GM12878 (cell line): ENCODE measurements around the gene CFAP410. TPM values are rescaled to one million over a fixed set of nuclear protein-coding genes. Genes with fewer than 3 reads are reported as not detected.

ENCODE experiments used
- ATAC-seq: fragments of 200-7000 bp; cut with Tn5 transposase; 3 replicates; pipeline ENCODE4 v1.9.1; 2020; ENCODE audit warnings: mild to moderate bottlenecking, moderate library complexity
- BruUV-seq: library from RNA; stranded (reverse); fragments of 400-500 nt; replicated peaks from 2 replicates; lab custom pipeline; 2021; lab: Mats Ljungman, UMichigan
- CTCF ChIA-PET: fragments of 300-600 bp; sonication (Branson Sonifier 250); formaldehyde crosslinking; extraction: SDS; loops from one replicate; lab custom pipeline; 2021; ENCODE audit warnings: inconsistent platforms; lab: Yijun Ruan, JAX
- POLR2A ChIA-PET: fragments of 350-600 bp; formaldehyde crosslinking; extraction: SDS; loops from one replicate; lab custom pipeline; 2021; ENCODE audit warnings: inconsistent platforms; lab: Charles Lee
- RAD21 ChIA-PET: fragments of 300-600 bp; sonication (Branson Sonifier 250); formaldehyde crosslinking; loops from one replicate; lab custom pipeline; 2023; ENCODE audit warnings: antibody characterized with exemption; ENCODE audit not compliant: unreplicated experiment; lab: Charles Lee
- SMC1A ChIA-PET: fragments of 300-600 bp; sonication (Branson Sonifier 250); formaldehyde crosslinking; loops from one replicate; lab custom pipeline; 2023; ENCODE audit not compliant: unreplicated experiment, uncharacterized antibody; lab: Charles Lee
- DNase-seq: peaks from one replicate; pipeline ENCODE4 v3.0.0-alpha.2; 2011; ENCODE audit warnings: low read depth, low spot score
- FAIRE-seq: peaks from 3 replicates; lab custom pipeline; 2011; peaks lifted over from hg19 to GRCh38; lab: Jason Lieb, UNC
- H2AFZ ChIP-seq: 2 replicates; pipeline ENCODE4 v1.6.0; 2011; ENCODE audit warnings: low read depth, low read length, control low read depth; ENCODE audit not compliant: control insufficient read depth
- H3K27ac ChIP-seq: 2 replicates; pipeline ENCODE4 v1.5.1; 2011; ENCODE audit warnings: control low read depth; ENCODE audit not compliant: control insufficient read depth, insufficient read depth
- H3K27me3 ChIP-seq, 2 experiments: replicated peaks in 1 of 2; 2 replicates each; pipeline versions ENCODE4 v1.6.0 to v1.6.1; 2011; ENCODE audit warnings: low read length in 1 of 2; ENCODE audit not compliant: control insufficient read depth in 2 of 2, insufficient read depth in 2 of 2
- H3K36me3 ChIP-seq, 2 experiments: 2 replicates each; pipeline ENCODE4 v1.5.1; 2011; ENCODE audit warnings: low read length in 1 of 2; ENCODE audit not compliant: control insufficient read depth in 2 of 2, insufficient read depth in 2 of 2
- H3K4me1 ChIP-seq: 2 replicates; pipeline ENCODE4 v1.6.1; 2011; ENCODE audit warnings: mild to moderate bottlenecking, low read length, moderate library complexity, mixed read lengths; ENCODE audit not compliant: control insufficient read depth, insufficient read depth
- H3K4me2 ChIP-seq: 2 replicates; pipeline ENCODE4 v1.6.0; 2011; ENCODE audit warnings: control low read depth; ENCODE audit not compliant: control insufficient read depth, insufficient read depth
- H3K4me3 ChIP-seq: fragments of 200-600 bp; sonication (generic); 2 replicates; pipeline ENCODE4 v1.5.1; 2016
- H3K79me2 ChIP-seq: 2 replicates; pipeline ENCODE4 v1.6.0; 2011; ENCODE audit warnings: low read length; ENCODE audit not compliant: control insufficient read depth, insufficient read depth
- H3K9ac ChIP-seq: 2 replicates; pipeline ENCODE4 v1.8.0; 2011; ENCODE audit warnings: low read length, control low read depth, mixed read lengths; ENCODE audit not compliant: control insufficient read depth, insufficient read depth
- H3K9me3 ChIP-seq: replicated peaks from 3 replicates; pipeline ENCODE4 v1.5.1; 2011; ENCODE audit warnings: mild to moderate bottlenecking, low read length; ENCODE audit not compliant: control insufficient read depth, insufficient read depth
- H4K20me1 ChIP-seq: 2 replicates; pipeline ENCODE4 v1.6.0; 2011; ENCODE audit not compliant: control insufficient read depth, insufficient read depth
- CBX3 ChIP-seq: fragments of 200-600 bp; sonication (generic); IDR thresholded peaks from 2 replicates; pipeline ENCODE4 v1.6.1; 2016; ENCODE audit warnings: low read depth, borderline replicate concordance
- EGR1 ChIP-seq, 2 experiments: IDR thresholded peaks; 1 replicate in 1 of 2; 2 replicates in 1 of 2; pipeline ENCODE4 v1.6.1; 2011 to 2012; ENCODE audit warnings: low read depth in 2 of 2, low read length in 2 of 2, borderline replicate concordance in 1 of 2, mild to moderate bottlenecking in 1 of 2, moderate library complexity in 1 of 2
- GABPA ChIP-seq: IDR thresholded peaks from 2 replicates; pipeline ENCODE4 v1.6.1; 2014; ENCODE audit warnings: antibody characterized with exemption, low read depth, mild to moderate bottlenecking, inconsistent platforms
- HDAC6 ChIP-seq: fragments of 200-600 bp; sonication (generic); IDR thresholded peaks from one replicate; pipeline ENCODE4 v1.8.0; 2017; ENCODE audit warnings: antibody characterized with exemption; ENCODE audit not compliant: unreplicated experiment
- KLF5 ChIP-seq: fragments of 450-650 bp; IDR thresholded peaks from 2 replicates; pipeline ENCODE4 v1.6.1; 2014; ENCODE audit warnings: mild to moderate bottlenecking; ENCODE audit not compliant: partially characterized antibody
- MYC ChIP-seq: IDR thresholded peaks from 2 replicates; pipeline ENCODE4 v1.6.1; 2011; ENCODE audit warnings: mild to moderate bottlenecking, low read length, moderate library complexity, inconsistent platforms; ENCODE audit not compliant: insufficient read depth, insufficient replicate concordance, insufficient read length, severe bottlenecking
- NFXL1 ChIP-seq: fragments of 450-650 bp; IDR thresholded peaks from 2 replicates; pipeline ENCODE4 v1.6.1; 2017; ENCODE audit warnings: antibody characterized with exemption, mild to moderate bottlenecking, borderline replicate concordance
- NR2C1 ChIP-seq: fragments of 450-650 bp; IDR thresholded peaks from 2 replicates; pipeline ENCODE4 v1.6.1; 2017; ENCODE audit warnings: antibody characterized with exemption, mild to moderate bottlenecking, moderate library complexity
- NR2F1 ChIP-seq: fragments of 450-650 bp; conservative IDR thresholded peaks from 2 replicates; pipeline ENCODE4 v1.6.1; 2017; ENCODE audit warnings: mild to moderate bottlenecking
- RAD21 ChIP-seq: IDR thresholded peaks from 2 replicates; pipeline ENCODE4 v1.6.1; 2011; ENCODE audit warnings: mild to moderate bottlenecking, low read depth, low read length, moderate library complexity; ENCODE audit not compliant: insufficient read depth
- SMAD1 ChIP-seq: fragments of 450-650 bp; IDR thresholded peaks from 2 replicates; pipeline ENCODE4 v1.6.1; 2018; ENCODE audit warnings: mild to moderate bottlenecking, low read depth; ENCODE audit not compliant: partially characterized antibody
- SREBF2 ChIP-seq: IDR thresholded peaks from 2 replicates; pipeline ENCODE4 v1.6.1; 2012; ENCODE audit warnings: mild to moderate bottlenecking, low read length
- STAT3 ChIP-seq: IDR thresholded peaks from 2 replicates; pipeline ENCODE4 v1.6.1; 2011; ENCODE audit warnings: low read depth, low read length, improper control_type of control experiment
- ZNF217 ChIP-seq: fragments of 450-650 bp; IDR thresholded peaks from 2 replicates; pipeline ENCODE4 v1.6.1; 2017; ENCODE audit warnings: antibody characterized with exemption, mild to moderate bottlenecking
- ZNF274 ChIP-seq: IDR thresholded peaks from one replicate; pipeline ENCODE4 v1.8.0; 2011; ENCODE audit not compliant: insufficient read length, insufficient read depth
- ZZZ3 ChIP-seq: IDR thresholded peaks from 2 replicates; pipeline ENCODE4 v1.6.1; 2011; ENCODE audit warnings: low read depth; ENCODE audit not compliant: control insufficient read depth, insufficient read length
- WGBS: methylation state at CpG from one replicate; pipeline ENCODE4 v1.1.6; 2016; ENCODE audit warnings: low lambda C conversion rate; ENCODE audit not compliant: insufficient replicate concordance, insufficient coverage; ENCODE audit errors: missing lambda C conversion rate; 5-methylcytosine and 5-hydroxymethylcytosine counted together
- in situ Hi-C: fragments of 300-500 bp; cut with MboI; formaldehyde crosslinking; loops from 9 replicates; pipeline ENCODE4 v1.14.3; 2018; ENCODE audit warnings: mixed read lengths
- intact Hi-C: fragments of 100-400 bp; cut with micrococcal nuclease; formaldehyde crosslinking; loops from one replicate; pipeline ENCODE4 v1.14.2; 2022; ENCODE audit not compliant: unreplicated experiment
- polyA plus RNA-seq, 11 experiments: library from polyadenylated mRNA; depleted of rRNA in 4 of 11; unstranded in 6 of 11; stranded (reverse) in 5 of 11; fragments of >200 nt; fragmentation: Nextera tagmentation in 4 of 11; fragmentation: Illumina TruSeq in 1 of 11; extraction: Ambion mirVana in 4 of 11; extraction: Trizol in 1 of 11; gene quantifications; 1 replicate in 1 of 11; 2 replicates in 10 of 11; pipeline versions ENCODE4 v1.2.1 to v1.2.3, GENCODE V29; 2011 to 2016; ENCODE audit warnings: inconsistent platforms in 2 of 11, missing spikeins in 2 of 11, low read depth in 1 of 11
- total RNA-seq, 4 experiments: library from RNA; depleted of rRNA in 3 of 4; stranded (reverse); fragments of >200 nt in 3 of 4; fragmentation: Illumina TruSeq in 1 of 4; extraction: Trizol in 1 of 4; gene quantifications; 2 replicates each; pipeline versions ENCODE4 v1.2.1 to v1.2.3, GENCODE V29; 2013 to 2021
- TF ChIP-seq, protein P1 (sequence below): fragments of 450-650 bp; IDR thresholded peaks from 2 replicates; pipeline ENCODE4 v1.6.1; 2017; ENCODE audit warnings: mild to moderate bottlenecking, low read depth, inconsistent platforms; ENCODE audit not compliant: poor library complexity, severe bottlenecking
- TF ChIP-seq, protein P2 (sequence below): fragments of 450-650 bp; conservative IDR thresholded peaks from 2 replicates; pipeline ENCODE4 v1.6.1; 2017; ENCODE audit warnings: mild to moderate bottlenecking, moderate library complexity

Gene CFAP410
- total and polyA plus RNA-seq, 10 of the 15 experiments (the other 5 are each of a cell fraction or from before 2014, with no cell fraction given) = 0.14 to 24.8 (median 11.3) TPM

DNA sequence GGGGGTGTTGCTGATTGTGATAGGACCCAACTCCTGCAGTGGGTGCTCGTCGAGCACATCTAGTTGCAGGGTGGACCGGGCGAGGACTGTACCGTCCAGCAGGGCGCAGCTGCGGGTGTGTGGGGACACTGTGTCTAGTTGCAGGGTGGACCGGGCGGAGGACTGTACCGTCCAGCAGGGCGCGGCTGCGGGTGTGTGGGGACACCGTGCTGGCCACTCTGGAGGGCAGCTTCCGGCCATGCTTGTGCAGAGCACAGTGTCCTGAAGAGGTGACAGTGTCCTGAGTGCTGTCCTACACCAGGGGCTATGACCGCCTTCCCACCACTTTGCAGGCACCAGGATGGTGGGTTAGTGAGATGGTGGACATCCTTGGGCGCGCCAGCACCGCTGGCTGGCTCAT, 9.7 kb upstream of the CFAP410 start:
- Histone ChIP-seq H2AFZ (no peak overlapping the region), H3K27ac (no peak overlapping the region), H3K4me2 (no peak overlapping the region), H3K79me2 (no peaks in the 10 kb centered on the region), H3K9me3 (no peaks in the 10 kb centered on the region), H3K27me3 (no peaks in the 10 kb centered on the region; a peak in 1 of 4 replicates), H3K36me3 (no peaks in the 10 kb centered on the region), H4K20me1 (no peaks in the 10 kb centered on the region), H3K4me1 (peaks cover 14% of the 10 kb centered on the region), H3K9ac (no peak overlapping the region), H3K4me3 (no peak overlapping the region)
- ChIA-PET SMC1A (no interaction called here), RAD21 (no interaction called here), POLR2A (no interaction called here), CTCF (no interaction called here)
- TF ChIP-seq NFXL1 = no peak
- no peak for TF ChIP-seq EGR1 (IDR thresholded peaks at IDR 0.05; ENCODE audit: borderline replicate concordance in 1 of 2, low read depth in 2 of 2, low read length in 2 of 2)
- no peak for TF ChIP-seq NR2C1
- TF ChIP-seq KLF5 = no peak
- TF ChIP-seq CBX3 = no peak
- TF ChIP-seq, protein P1, sequence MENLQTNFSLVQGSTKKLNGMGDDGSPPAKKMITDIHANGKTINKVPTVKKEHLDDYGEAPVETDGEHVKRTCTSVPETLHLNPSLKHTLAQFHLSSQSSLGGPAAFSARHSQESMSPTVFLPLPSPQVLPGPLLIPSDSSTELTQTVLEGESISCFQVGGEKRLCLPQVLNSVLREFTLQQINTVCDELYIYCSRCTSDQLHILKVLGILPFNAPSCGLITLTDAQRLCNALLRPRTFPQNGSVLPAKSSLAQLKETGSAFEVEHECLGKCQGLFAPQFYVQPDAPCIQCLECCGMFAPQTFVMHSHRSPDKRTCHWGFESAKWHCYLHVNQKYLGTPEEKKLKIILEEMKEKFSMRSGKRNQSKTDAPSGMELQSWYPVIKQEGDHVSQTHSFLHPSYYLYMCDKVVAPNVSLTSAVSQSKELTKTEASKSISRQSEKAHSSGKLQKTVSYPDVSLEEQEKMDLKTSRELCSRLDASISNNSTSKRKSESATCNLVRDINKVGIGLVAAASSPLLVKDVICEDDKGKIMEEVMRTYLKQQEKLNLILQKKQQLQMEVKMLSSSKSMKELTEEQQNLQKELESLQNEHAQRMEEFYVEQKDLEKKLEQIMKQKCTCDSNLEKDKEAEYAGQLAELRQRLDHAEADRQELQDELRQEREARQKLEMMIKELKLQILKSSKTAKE = no peak
- no peak for TF ChIP-seq ZNF274
- no peak for TF ChIP-seq ZZZ3
- no peak for TF ChIP-seq RAD21
- no peak for TF ChIP-seq GABPA
- no peak for TF ChIP-seq MYC
- TF ChIP-seq ZNF217 = no peak
- TF ChIP-seq, protein P2, sequence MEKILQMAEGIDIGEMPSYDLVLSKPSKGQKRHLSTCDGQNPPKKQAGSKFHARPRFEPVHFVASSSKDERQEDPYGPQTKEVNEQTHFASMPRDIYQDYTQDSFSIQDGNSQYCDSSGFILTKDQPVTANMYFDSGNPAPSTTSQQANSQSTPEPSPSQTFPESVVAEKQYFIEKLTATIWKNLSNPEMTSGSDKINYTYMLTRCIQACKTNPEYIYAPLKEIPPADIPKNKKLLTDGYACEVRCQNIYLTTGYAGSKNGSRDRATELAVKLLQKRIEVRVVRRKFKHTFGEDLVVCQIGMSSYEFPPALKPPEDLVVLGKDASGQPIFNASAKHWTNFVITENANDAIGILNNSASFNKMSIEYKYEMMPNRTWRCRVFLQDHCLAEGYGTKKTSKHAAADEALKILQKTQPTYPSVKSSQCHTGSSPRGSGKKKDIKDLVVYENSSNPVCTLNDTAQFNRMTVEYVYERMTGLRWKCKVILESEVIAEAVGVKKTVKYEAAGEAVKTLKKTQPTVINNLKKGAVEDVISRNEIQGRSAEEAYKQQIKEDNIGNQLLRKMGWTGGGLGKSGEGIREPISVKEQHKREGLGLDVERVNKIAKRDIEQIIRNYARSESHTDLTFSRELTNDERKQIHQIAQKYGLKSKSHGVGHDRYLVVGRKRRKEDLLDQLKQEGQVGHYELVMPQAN = no peak
- no peak for TF ChIP-seq SMAD1
- TF ChIP-seq STAT3 = no peak
- TF ChIP-seq HDAC6 = no peak
- TF ChIP-seq NR2F1 = no peak
- TF ChIP-seq SREBF2 = no peak
- ATAC-seq (no peak), DNase-seq (no peak), FAIRE-seq (no peak)
- in situ Hi-C loops = no loop called here
- no TSS peak for BruUV-seq
- intact Hi-C loops = no loop called here
- 89% methylated on average over 19 of the region's 19 CpGs for WGBS
